Measurements from ENCODE around the gene DNAJC1. TPM values are rescaled to one million over a fixed set of nuclear protein-coding genes. Genes with fewer than 3 reads are reported as not detected.

DNAJC1 gene
- total RNA-seq, 2 experiments from 2014 or later, result 16.8 to 19.3 TPM

- DNase-seq (no peak), ATAC-seq (ENCODE audit: poor library complexity) (no peak)
- H3K36me3 ChIP-seq (ENCODE audit: insufficient read depth, low read length), result no peaks in the 10 kb centered on the region
- TF ChIP-seq CTCF (IDR thresholded peaks at IDR 0.05), result no peak
- H3K36me3 Mint-ChIP-seq (ENCODE audit: low read depth), result peaks cover 11% of the 10 kb centered on the region
- H3K27me3 Mint-ChIP-seq, result no peaks in the 10 kb centered on the region
- H3K27ac Mint-ChIP-seq, result no peak overlapping the region
- H3K4me1 ChIP-seq (ENCODE audit: insufficient read depth, low read length), result no peaks in the 10 kb centered on the region
- H3K27me3 ChIP-seq (ENCODE audit: control insufficient read depth in 1 of 2, insufficient read depth in 2 of 2, low read length in 2 of 2), result no peaks in the 10 kb centered on the region
- H3K4me3 ChIP-seq (ENCODE audit: low read length), result no peak overlapping the region
- no peaks in the 10 kb centered on the region for H3K9me3 ChIP-seq (ENCODE audit: control insufficient read depth in 1 of 2, insufficient read depth in 1 of 2, low read length in 2 of 2)
- no peak overlapping the region for H3K4me3 Mint-ChIP-seq
- intact Hi-C loops (cut with DNase I, micrococcal nuclease), result no loop called here
- no peaks in the 10 kb centered on the region for H3K4me1 Mint-ChIP-seq (ENCODE audit: low read depth)
- H3K27ac ChIP-seq (ENCODE audit: low read depth in 1 of 2, low read length in 2 of 2), result no peak overlapping the region
- ChIA-PET POLR2A (interaction anchor here (0.7 kb wide), 1 partner anchor 191 kb away, joined by 4 read pairs; no protein-coding TSS in a partner anchor), CTCF (no interaction called here)
- no peaks in the 10 kb centered on the region for H3K9me3 Mint-ChIP-seq
These were observed 75.7 kb downstream of the DNAJC1 start for GRCh38 chr10:21927631-21928353.

- Mint-ChIP-seq H3K9me3 (no peaks in the 10 kb centered on the region), H3K27ac (no peak overlapping the region), H3K36me3 (ENCODE audit: low read depth) (peaks cover 10% of the 10 kb centered on the region), H3K4me1 (ENCODE audit: low read depth) (no peaks in the 10 kb centered on the region), H3K27me3 (no peaks in the 10 kb centered on the region), H3K4me3 (no peak overlapping the region)
- Histone ChIP-seq H3K9me3 (ENCODE audit: control insufficient read depth in 1 of 2, insufficient read depth in 1 of 2, low read length in 2 of 2) (no peaks in the 10 kb centered on the region), H3K27me3 (ENCODE audit: control insufficient read depth in 1 of 2, insufficient read depth in 2 of 2, low read length in 2 of 2) (no peaks in the 10 kb centered on the region), H3K4me3 (ENCODE audit: low read length) (no peak overlapping the region), H3K27ac (ENCODE audit: low read depth in 1 of 2, low read length in 2 of 2) (no peak overlapping the region), H3K4me1 (ENCODE audit: insufficient read depth, low read length) (no peaks in the 10 kb centered on the region), H3K36me3 (ENCODE audit: insufficient read depth, low read length) (no peaks in the 10 kb centered on the region)
- ChIA-PET POLR2A (no interaction called here), CTCF (no interaction called here)
- DNase-seq, result no peak
- no peak for ATAC-seq (ENCODE audit: poor library complexity)
- no peak for TF ChIP-seq CTCF (IDR thresholded peaks at IDR 0.05)
- intact Hi-C loops (cut with DNase I, micrococcal nuclease), result no loop called here
These were observed 76.6 kb downstream of the DNAJC1 start for GRCh38 chr10:21926949-21927348.

- no peaks in the 10 kb centered on the region for H3K4me1 ChIP-seq (ENCODE audit: insufficient read depth, low read length)
- H3K27me3 ChIP-seq (ENCODE audit: control insufficient read depth in 1 of 2, insufficient read depth in 2 of 2, low read length in 2 of 2), result no peaks in the 10 kb centered on the region
- H3K4me1 Mint-ChIP-seq (ENCODE audit: low read depth), result no peaks in the 10 kb centered on the region
- ChIA-PET CTCF (no interaction called here), POLR2A (no interaction called here)
- peaks cover 7% of the 10 kb centered on the region for H3K36me3 Mint-ChIP-seq (ENCODE audit: low read depth)
- no peak for DNase-seq
- no peak overlapping the region for H3K27ac Mint-ChIP-seq
- no peaks in the 10 kb centered on the region for H3K36me3 ChIP-seq (ENCODE audit: insufficient read depth, low read length)
- no peak for TF ChIP-seq CTCF (IDR thresholded peaks at IDR 0.05)
- ATAC-seq (ENCODE audit: poor library complexity), result no peak
- no peak overlapping the region for H3K27ac ChIP-seq (ENCODE audit: low read depth in 1 of 2, low read length in 2 of 2)
- no peaks in the 10 kb centered on the region for H3K9me3 ChIP-seq (ENCODE audit: control insufficient read depth in 1 of 2, insufficient read depth in 1 of 2, low read length in 2 of 2)
- H3K4me3 ChIP-seq (ENCODE audit: low read length), result no peak overlapping the region
- no peak overlapping the region for H3K4me3 Mint-ChIP-seq
- no peaks in the 10 kb centered on the region for H3K27me3 Mint-ChIP-seq
- intact Hi-C loops (cut with DNase I, micrococcal nuclease), result no loop called here
- no peaks in the 10 kb centered on the region for H3K9me3 Mint-ChIP-seq
These were observed 77.1 kb downstream of the DNAJC1 start for GRCh38 chr10:21926358-21926925.

Measured in CD4-positive, alpha-beta T cell (primary cell).